OCI-LY7 (cell line): ENCODE results near the gene SLC15A5. TPM values are rescaled to one million over a fixed set of nuclear protein-coding genes. Genes with fewer than 3 reads are reported as not detected.

Source experiments
- BruUV-seq: library from RNA; stranded (reverse); fragments of 400-500 nt; replicated peaks from 2 replicates; lab custom pipeline; 2021; lab: Mats Ljungman, UMichigan
- CTCF ChIA-PET: fragments of 300-600 bp; sonication (Branson Sonifier 250); formaldehyde crosslinking; loops from one replicate; lab custom pipeline; 2022; ENCODE audit warnings: antibody characterized with exemption; ENCODE audit not compliant: unreplicated experiment; lab: Charles Lee
- POLR2A ChIA-PET: fragments of 300-600 bp; sonication (Branson Sonifier 250); formaldehyde crosslinking; loops from one replicate; lab custom pipeline; 2022; ENCODE audit warnings: antibody characterized with exemption; lab: Charles Lee
- DNase-seq: peaks from one replicate; pipeline ENCODE4 v3.0.0-alpha.2; 2015; ENCODE audit warnings: low spot score
- H2AFZ ChIP-seq: fragments of 200-600 bp; sonication (generic), shearing (Covaris generic); 2 replicates; pipeline ENCODE4 v1.6.1; 2014; ENCODE audit warnings: mild to moderate bottlenecking, antibody characterized with exemption, low read length, moderate library complexity
- H3K27ac ChIP-seq: fragments of 200-600 bp; sonication (generic); 2 replicates; pipeline ENCODE4 v1.5.1; 2014; ENCODE audit warnings: mixed run types, low read depth, mild to moderate bottlenecking, moderate library complexity, low read length, inconsistent platforms; ENCODE audit not compliant: poor library complexity, severe bottlenecking
- H3K36me3 ChIP-seq: fragments of 200-600 bp; sonication (generic); 2 replicates; pipeline ENCODE4 v1.6.1; 2014; ENCODE audit warnings: mild to moderate bottlenecking, antibody characterized with exemption, low read length, moderate library complexity, mixed read lengths; ENCODE audit not compliant: insufficient read depth
- H3K4me1 ChIP-seq: fragments of 200-600 bp; sonication (generic); 2 replicates; pipeline ENCODE4 v1.5.1; 2014; ENCODE audit warnings: mild to moderate bottlenecking, low read length; ENCODE audit not compliant: insufficient read depth, poor library complexity, severe bottlenecking
- H3K4me2 ChIP-seq: fragments of 200-600 bp; sonication (generic); 2 replicates; pipeline ENCODE4 v1.6.1; 2014; ENCODE audit warnings: mild to moderate bottlenecking, low read length
- H3K4me3 ChIP-seq: fragments of 200-600 bp; sonication (generic); 2 replicates; pipeline ENCODE4 v1.5.1; 2014; ENCODE audit warnings: mild to moderate bottlenecking, low read depth, low read length; ENCODE audit not compliant: poor library complexity, severe bottlenecking
- H3K79me2 ChIP-seq: fragments of 200-600 bp; sonication (generic); 2 replicates; pipeline ENCODE4 v1.6.1; 2016; ENCODE audit warnings: low read depth, mild to moderate bottlenecking, low read length, moderate library complexity, mixed read lengths; ENCODE audit not compliant: insufficient read depth
- H3K9me2 ChIP-seq: fragments of 200-600 bp; sonication (generic); 2 replicates; pipeline ENCODE4 v1.6.1; 2016; ENCODE audit warnings: mild to moderate bottlenecking, low read length, mixed read lengths; ENCODE audit not compliant: insufficient read depth
- H3K9me3 ChIP-seq: fragments of 200-600 bp; sonication (generic); 2 replicates; pipeline ENCODE4 v1.6.1; 2014; ENCODE audit warnings: mild to moderate bottlenecking, mixed run types, low read length, mixed read lengths
- H4K20me1 ChIP-seq: fragments of 200-600 bp; sonication (generic); 2 replicates; pipeline ENCODE4 v1.6.1; 2014; ENCODE audit warnings: mild to moderate bottlenecking, antibody characterized with exemption, low read length, moderate library complexity, mixed read lengths; ENCODE audit not compliant: insufficient read depth
- CTCF ChIP-seq: fragments of 200-600 bp; sonication (generic); conservative IDR thresholded peaks from 2 replicates; pipeline ENCODE4 v1.5.1; 2014; ENCODE audit warnings: mild to moderate bottlenecking, antibody characterized with exemption, low read length, moderate library complexity, mixed read lengths
- EZH2phosphoT487 ChIP-seq: fragments of 200-600 bp; sonication (generic); IDR thresholded peaks from 2 replicates; pipeline ENCODE4 v1.6.1; 2018; ENCODE audit warnings: low read depth, borderline replicate concordance, mild to moderate bottlenecking, mixed run types, antibody characterized with exemption, low read length, moderate library complexity, mixed read lengths
- intact Hi-C: fragments of 100-400 bp; cut with micrococcal nuclease; formaldehyde crosslinking; loops from one replicate; pipeline ENCODE4 v1.10.0; 2022; ENCODE audit not compliant: unreplicated experiment
- total RNA-seq, 2 experiments: library from RNA; depleted of rRNA in 1 of 2; stranded (reverse); fragments of >200 nt in 1 of 2; shearing (Covaris generic) in 1 of 2; gene quantifications; 2 replicates each; pipeline ENCODE4 v1.2.3, GENCODE V29; 2014 to 2022

SLC15A5 gene
- total RNA-seq, 2 experiments from 2014 or later = not detected

GRCh38 chr12:16163901-16164300 lies 113.6 kb downstream of the SLC15A5 start:
- TF ChIP-seq EZH2phosphoT487 = no peak
- no peak for TF ChIP-seq CTCF
- ChIA-PET CTCF (no interaction called here), POLR2A (interaction anchor here (0.5 to 1.5 kb wide), 2 partner anchors 10 to 13 kb away, joined by 3 to 4 read pairs; no protein-coding TSS in a partner anchor)
- Histone ChIP-seq H3K9me2 (no peaks in the 10 kb centered on the region), H3K79me2 (no peaks in the 10 kb centered on the region), H3K4me1 (peaks cover 17% of the 10 kb centered on the region), H3K4me2 (no peak overlapping the region), H2AFZ (no peak overlapping the region), H3K4me3 (no peak overlapping the region), H4K20me1 (no peaks in the 10 kb centered on the region), H3K9me3 (no peaks in the 10 kb centered on the region), H3K36me3 (no peaks in the 10 kb centered on the region), H3K27ac (no peak overlapping the region)
- DNase-seq = no peak
- no TSS peak for BruUV-seq
- intact Hi-C loops = loop anchor here (2.0 to 10.0 kb wide), 2 partner anchors 181 to 771 kb away; no protein-coding TSS in a partner anchor

GRCh38 chr12:16163146-16163545 lies 114.3 kb downstream of the SLC15A5 start:
- Histone ChIP-seq H3K4me3 (no peak overlapping the region), H4K20me1 (no peaks in the 10 kb centered on the region), H3K27ac (no peak overlapping the region), H3K9me2 (no peaks in the 10 kb centered on the region), H3K79me2 (no peaks in the 10 kb centered on the region), H3K9me3 (no peaks in the 10 kb centered on the region), H3K36me3 (no peaks in the 10 kb centered on the region), H2AFZ (no peak overlapping the region), H3K4me2 (no peak overlapping the region), H3K4me1 (peaks cover 17% of the 10 kb centered on the region)
- intact Hi-C loops = loop anchor here (10.0 kb wide), 1 partner anchor 772 kb away; no protein-coding TSS in a partner anchor
- TF ChIP-seq EZH2phosphoT487 (no peak), CTCF (no peak)
- POLR2A ChIA-PET = no interaction called here
- no peak for DNase-seq
- CTCF ChIA-PET = no interaction called here
- no TSS peak for BruUV-seq

- intact Hi-C loops = no loop called here
- no peaks in the 10 kb centered on the region for H3K9me3 ChIP-seq
- H3K4me2 ChIP-seq = no peak overlapping the region
- H2AFZ ChIP-seq = no peak overlapping the region
- CTCF ChIA-PET = no interaction called here
- no peaks in the 10 kb centered on the region for H3K79me2 ChIP-seq
- BruUV-seq = no TSS peak
- H3K4me1 ChIP-seq = peaks cover 2% of the 10 kb centered on the region
- H3K4me3 ChIP-seq = no peak overlapping the region
- H4K20me1 ChIP-seq = no peaks in the 10 kb centered on the region
- H3K9me2 ChIP-seq = no peaks in the 10 kb centered on the region
- no peak for DNase-seq
- no peaks in the 10 kb centered on the region for H3K36me3 ChIP-seq
- no peak overlapping the region for H3K27ac ChIP-seq
- POLR2A ChIA-PET = interaction anchor here (0.6 to 1.0 kb wide), 3 partner anchors 9 to 1704 kb away, joined by 3 to 4 read pairs (median 4); no protein-coding TSS in a partner anchor
- no peak for TF ChIP-seq EZH2phosphoT487
- no peak for TF ChIP-seq CTCF
Measured at GRCh38 chr12:16159571-16159970, 117.9 kb downstream of the SLC15A5 start.
